Measurements from ENCODE around the gene KRTAP10-7.
"Not testable (repeated sequence)": the region's sequence is repeated elsewhere in the genome, so short reads cannot be mapped to it uniquely, and the experiment has no call there.

GRCh38 chr21:44627181-44627822, 26.9 kb downstream of the KRTAP10-7 start:
- not testable (repeated sequence) for TF ChIP-seq CTCF (conservative IDR thresholded peaks at IDR 0.05 in 1 of 2, IDR thresholded peaks at IDR 0.05 in 1 of 2; ENCODE audit: extremely low read depth in 1 of 2, insufficient read depth in 1 of 2, low read depth in 1 of 2, low read length in 2 of 2); EZH2 (IDR thresholded peaks at IDR 0.05; ENCODE audit: borderline replicate concordance, low read length)

Data from mammary epithelial cell (primary cell).